ENCODE measurements around the gene RNASE3. TPM values are rescaled to one million over a fixed set of nuclear protein-coding genes. Genes with fewer than 3 reads are reported as not detected.

The RNASE3 gene
- total and polyA plus RNA-seq, 2 donors (not counting 3 experiments of a cell fraction or from before 2014, with no cell fraction given) = not detected

DNA sequence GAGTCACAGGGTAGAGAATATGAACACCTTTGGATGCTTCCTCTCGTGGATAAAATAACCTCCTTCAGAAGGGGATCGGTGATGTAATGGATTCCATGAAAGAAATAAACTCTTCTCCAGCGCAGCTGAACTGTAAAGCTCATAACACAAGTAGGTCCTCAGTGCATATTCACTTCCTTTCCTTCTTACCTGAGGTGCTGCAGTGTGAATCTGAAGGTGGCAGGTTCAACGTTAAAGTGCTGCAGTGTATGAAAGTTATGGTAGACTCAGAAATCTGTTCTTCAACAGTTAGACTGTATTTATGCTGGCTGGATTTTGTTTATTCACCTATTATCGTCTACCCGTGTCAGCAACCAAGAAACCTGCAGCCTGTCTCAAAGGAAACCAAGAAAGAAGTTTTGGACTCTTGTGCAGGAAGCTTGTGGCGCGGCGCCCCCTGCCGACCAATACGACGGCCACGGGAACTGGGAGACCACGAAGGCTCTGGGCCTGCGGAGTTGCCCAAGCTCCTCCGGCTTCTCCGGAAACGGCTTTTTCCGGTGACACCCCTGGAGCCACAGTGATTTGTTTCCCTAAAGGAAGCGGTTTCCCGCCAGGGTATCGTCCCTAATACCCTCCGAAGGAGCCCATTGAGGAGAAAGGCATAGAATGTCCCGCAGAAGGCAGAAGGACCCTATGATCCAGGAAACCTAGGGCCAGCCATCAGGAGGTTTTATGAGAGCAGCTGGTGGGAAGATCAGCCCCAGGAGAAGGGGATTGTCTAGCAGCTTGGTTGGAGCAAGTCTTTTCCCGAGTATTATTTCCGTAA, 17.6 kb upstream of the RNASE3 start:
- H3K27me3 ChIP-seq (ENCODE audit: control insufficient read depth in 2 of 2, insufficient read depth in 2 of 2, low read length in 2 of 2) = peaks cover 5 to 8% of the 10 kb centered on the region in 2 experiments
- intact Hi-C loops (cut with micrococcal nuclease) = loop anchor here (1.0 to 5.0 kb wide), 4 partner anchors 16 to 176 kb away; no protein-coding TSS in a partner anchor
- H3K9ac ChIP-seq (replicated peaks; ENCODE audit: extremely low read depth, insufficient read depth, low read length) = no peak overlapping the region
- ChIA-PET POLR2A (interaction anchor here (0.6 kb wide), 1 partner anchor 692 kb away, joined by 3 read pairs; no protein-coding TSS in a partner anchor), CTCF (interaction anchor here (0.7 to 8.0 kb wide), 28 partner anchors 11 to 217 kb away, joined by 3 to 180 read pairs (median 5); partner anchors contain the start of genes RNASE4 and RNASE6)
- H3K9me3 ChIP-seq (replicated peaks; ENCODE audit: control insufficient read depth, insufficient read depth, low read length) = no peaks in the 10 kb centered on the region
- BruUV-seq (replicated peaks) = no TSS peak
- H3K9me1 ChIP-seq (replicated peaks; ENCODE audit: control insufficient read depth, extremely low read depth, insufficient read depth, low read length) = no peaks in the 10 kb centered on the region
- no peaks in the 10 kb centered on the region for H4K20me1 ChIP-seq (replicated peaks; ENCODE audit: control insufficient read depth, extremely low read depth, insufficient read depth, low read length)
- dilution Hi-C loops (cut with MboI; ENCODE audit: extremely low pct_ligation_motif_present, low sequenced_read_pairs) = no loop called here
- no peak for TF ChIP-seq POLR2A (IDR thresholded peaks at IDR 0.05; ENCODE audit: low read depth, low read length)
- TF ChIP-seq EZH2 (IDR thresholded peaks at IDR 0.05; ENCODE audit: borderline replicate concordance, low read depth, low read length, severe bottlenecking) = no peak
- TF ChIP-seq, protein P1, sequence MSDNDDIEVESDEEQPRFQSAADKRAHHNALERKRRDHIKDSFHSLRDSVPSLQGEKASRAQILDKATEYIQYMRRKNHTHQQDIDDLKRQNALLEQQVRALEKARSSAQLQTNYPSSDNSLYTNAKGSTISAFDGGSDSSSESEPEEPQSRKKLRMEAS (IDR thresholded peaks at IDR 0.05; ENCODE audit: insufficient read depth, insufficient read length) = no peak
- TF ChIP-seq GATA2 (IDR thresholded peaks at IDR 0.05; ENCODE audit: insufficient read depth, insufficient read length, low read depth, low read length) = no peak
- no peak for TF ChIP-seq JUN (IDR thresholded peaks at IDR 0.05; ENCODE audit: borderline replicate concordance, insufficient read depth, insufficient read length, low read depth)
- TF ChIP-seq, protein P2, sequence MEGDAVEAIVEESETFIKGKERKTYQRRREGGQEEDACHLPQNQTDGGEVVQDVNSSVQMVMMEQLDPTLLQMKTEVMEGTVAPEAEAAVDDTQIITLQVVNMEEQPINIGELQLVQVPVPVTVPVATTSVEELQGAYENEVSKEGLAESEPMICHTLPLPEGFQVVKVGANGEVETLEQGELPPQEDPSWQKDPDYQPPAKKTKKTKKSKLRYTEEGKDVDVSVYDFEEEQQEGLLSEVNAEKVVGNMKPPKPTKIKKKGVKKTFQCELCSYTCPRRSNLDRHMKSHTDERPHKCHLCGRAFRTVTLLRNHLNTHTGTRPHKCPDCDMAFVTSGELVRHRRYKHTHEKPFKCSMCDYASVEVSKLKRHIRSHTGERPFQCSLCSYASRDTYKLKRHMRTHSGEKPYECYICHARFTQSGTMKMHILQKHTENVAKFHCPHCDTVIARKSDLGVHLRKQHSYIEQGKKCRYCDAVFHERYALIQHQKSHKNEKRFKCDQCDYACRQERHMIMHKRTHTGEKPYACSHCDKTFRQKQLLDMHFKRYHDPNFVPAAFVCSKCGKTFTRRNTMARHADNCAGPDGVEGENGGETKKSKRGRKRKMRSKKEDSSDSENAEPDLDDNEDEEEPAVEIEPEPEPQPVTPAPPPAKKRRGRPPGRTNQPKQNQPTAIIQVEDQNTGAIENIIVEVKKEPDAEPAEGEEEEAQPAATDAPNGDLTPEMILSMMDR (IDR thresholded peaks at IDR 0.05; ENCODE audit: extremely low read depth in 1 of 2, insufficient read depth in 1 of 2, low read depth in 1 of 2, low read length in 2 of 2) = peak; percentile 87 to 95
- no peak for TF ChIP-seq MYC (IDR thresholded peaks at IDR 0.05; ENCODE audit: low read depth, low read length)
- peak; percentile 26 for TF ChIP-seq POLR2AphosphoS5 (IDR thresholded peaks at IDR 0.05; ENCODE audit: insufficient read depth, low read depth, low read length)
- no peak for TF ChIP-seq FOS (IDR thresholded peaks at IDR 0.05; ENCODE audit: borderline replicate concordance, insufficient read depth, low read length)
- H3K4me2 ChIP-seq (ENCODE audit: insufficient read depth, low read length) = peak overlapping the region; percentile 65
- no peaks in the 10 kb centered on the region for H3K79me2 ChIP-seq (ENCODE audit: control insufficient read depth, insufficient read depth, low read length)
- H3K36me3 ChIP-seq (ENCODE audit: control insufficient read depth in 2 of 2, extremely low read depth in 1 of 2, insufficient read depth in 2 of 2, low read length in 2 of 2) = no peaks in the 10 kb centered on the region
- H3K4me3 ChIP-seq (replicated peaks in 1 of 3; ENCODE audit: insufficient read depth in 1 of 3, low read depth in 1 of 3, low read length in 3 of 3) = peak overlapping the region in 1 of 3 experiments; percentile 15
- DNase-seq (ENCODE audit: low read depth, low spot score) = peak; percentile 73
- H2AFZ ChIP-seq (ENCODE audit: low read depth, low read length) = peak overlapping the region; percentile 78
- H3K4me1 ChIP-seq (ENCODE audit: control insufficient read depth, extremely low read depth, insufficient read depth, low read length) = peaks cover 7% of the 10 kb centered on the region
- peak; percentile 94 for FAIRE-seq
- no peak overlapping the region for H3K27ac ChIP-seq (ENCODE audit: insufficient read depth, low read depth, low read length)
